IPS DF 4.7 (cell line): Measurements from ENCODE around the gene CNOT2.
"Not testable (repeated sequence)": the region's sequence is repeated elsewhere in the genome, so short reads cannot be mapped to it uniquely, and the experiment has no call there.

Experiments used
- DNase-seq: peaks from one replicate; pipeline ENCODE4 v3.0.0-alpha.2; 2013; ENCODE audit warnings: low spot score; ENCODE audit errors: extremely low read depth

The CNOT2 gene

GRCh38 chr12:70304684-70305555, 61.7 kb downstream of the CNOT2 start:
- not testable (repeated sequence) for DNase-seq

GRCh38 chr12:70305794-70306193, 62.6 kb downstream of the CNOT2 start:
- DNase-seq, result no peak

- DNase-seq, result no peak
These were observed 63.4 kb downstream of the CNOT2 start for GRCh38 chr12:70306676-70307075.

- no peak for DNase-seq
These were observed 64.6 kb downstream of the CNOT2 start for GRCh38 chr12:70307868-70308267.

GRCh38 chr12:70309348-70309747, 66.1 kb downstream of the CNOT2 start:
- DNase-seq, result no peak

- no peak for DNase-seq
These were observed 70.9 kb downstream of the CNOT2 start for GRCh38 chr12:70314145-70314544.

GRCh38 chr12:70317781-70318180, 74.5 kb downstream of the CNOT2 start:
- DNase-seq, result no peak

GRCh38 chr12:70319605-70320004, 76.4 kb downstream of the CNOT2 start:
- DNase-seq, result no peak

GRCh38 chr12:70321191-70321590, 78.0 kb downstream of the CNOT2 start:
- no peak for DNase-seq

GRCh38 chr12:70327541-70327940, 84.3 kb downstream of the CNOT2 start:
- no peak for DNase-seq

GRCh38 chr12:70329728-70330127, 86.5 kb downstream of the CNOT2 start:
- DNase-seq, result no peak

GRCh38 chr12:70330158-70330557, 86.9 kb downstream of the CNOT2 start:
- DNase-seq, result no peak

GRCh38 chr12:70332236-70332635, 89.0 kb downstream of the CNOT2 start:
- DNase-seq, result no peak

GRCh38 chr12:70334742-70335141, 91.5 kb downstream of the CNOT2 start:
- no peak for DNase-seq

GRCh38 chr12:70338531-70338930, 95.3 kb downstream of the CNOT2 start:
- no peak for DNase-seq

- no peak for DNase-seq
These were observed 107.8 kb downstream of the CNOT2 start for GRCh38 chr12:70351076-70351475.

- DNase-seq, result no peak
These were observed 110.8 kb downstream of the CNOT2 start for GRCh38 chr12:70353780-70354660.

GRCh38 chr12:70354787-70355186, 111.6 kb downstream of the CNOT2 start:
- DNase-seq, result no peak

GRCh38 chr12:70355972-70356371, 112.7 kb downstream of the CNOT2 start:
- no peak for DNase-seq

- no peak for DNase-seq
These were observed 116.4 kb downstream of the CNOT2 start for GRCh38 chr12:70359458-70360197.

GRCh38 chr12:70360218-70360617, 117.0 kb downstream of the CNOT2 start:
- DNase-seq, result no peak
